IPS-18a (cell line): ENCODE data around the gene ADGRF4.
"Not testable (repeated sequence)": the region's sequence is repeated elsewhere in the genome, so short reads cannot be mapped to it uniquely, and the experiment has no call there.

Experiments
- H3K27ac ChIP-seq: one replicate; pipeline ENCODE4 v1.5.1; 2013; ENCODE audit warnings: low read length
- H3K27me3 ChIP-seq: one replicate; pipeline ENCODE4 v1.6.1; 2013; ENCODE audit warnings: mild to moderate bottlenecking, low read length; ENCODE audit not compliant: control insufficient read depth, insufficient read depth
- H3K36me3 ChIP-seq: one replicate; pipeline ENCODE4 v1.6.1; 2013; ENCODE audit warnings: low read depth, low read length; ENCODE audit not compliant: control insufficient read depth
- H3K4me1 ChIP-seq: one replicate; pipeline ENCODE4 v1.6.1; 2013; ENCODE audit warnings: low read depth, low read length; ENCODE audit not compliant: control insufficient read depth
- H3K4me3 ChIP-seq: one replicate; pipeline ENCODE4 v1.5.1; 2013; ENCODE audit warnings: low read length
- H3K9ac ChIP-seq: one replicate; pipeline ENCODE4 v1.6.1; 2013; ENCODE audit warnings: mild to moderate bottlenecking, low read length, moderate library complexity
- H3K9me3 ChIP-seq: one replicate; pipeline ENCODE4 v1.6.1; 2013; ENCODE audit warnings: low read depth, low read length; ENCODE audit not compliant: control insufficient read depth

ADGRF4 gene

GRCh38 chr6:47737406-47737805 is 39.0 kb downstream of the ADGRF4 start:
- no peak overlapping the region for H3K9ac ChIP-seq
- no peaks in the 10 kb centered on the region for H3K36me3 ChIP-seq
- H3K4me3 ChIP-seq, result no peak overlapping the region
- H3K9me3 ChIP-seq, result no peaks in the 10 kb centered on the region
- peaks cover 37% of the 10 kb centered on the region for H3K4me1 ChIP-seq
- no peak overlapping the region for H3K27ac ChIP-seq
- H3K27me3 ChIP-seq, result no peaks in the 10 kb centered on the region

DNA sequence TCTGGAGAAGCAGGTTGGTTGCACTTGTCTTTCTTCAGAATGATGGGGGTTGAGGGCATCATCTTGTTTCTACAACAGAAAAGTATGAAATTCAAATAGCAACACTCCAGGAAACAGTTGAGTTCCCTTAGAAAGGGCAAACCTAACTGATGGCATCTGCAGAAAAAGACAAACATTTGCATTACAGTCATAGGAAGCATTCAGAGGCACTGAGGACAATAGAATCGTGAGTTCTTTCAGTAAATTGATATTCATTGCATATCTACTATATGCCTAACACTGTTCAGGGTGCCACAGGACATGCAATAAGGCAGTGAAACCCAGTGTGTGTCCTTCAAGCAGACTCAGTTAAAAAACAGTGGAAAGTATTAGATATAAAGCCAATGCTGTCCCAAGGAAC is 42.3 kb downstream of the ADGRF4 start:
- Histone ChIP-seq H3K4me3 (no peak overlapping the region), H3K27ac (no peak overlapping the region), H3K9me3 (no peaks in the 10 kb centered on the region), H3K27me3 (no peaks in the 10 kb centered on the region), H3K4me1 (peaks cover 13% of the 10 kb centered on the region), H3K9ac (no peak overlapping the region), H3K36me3 (no peaks in the 10 kb centered on the region)

DNA sequence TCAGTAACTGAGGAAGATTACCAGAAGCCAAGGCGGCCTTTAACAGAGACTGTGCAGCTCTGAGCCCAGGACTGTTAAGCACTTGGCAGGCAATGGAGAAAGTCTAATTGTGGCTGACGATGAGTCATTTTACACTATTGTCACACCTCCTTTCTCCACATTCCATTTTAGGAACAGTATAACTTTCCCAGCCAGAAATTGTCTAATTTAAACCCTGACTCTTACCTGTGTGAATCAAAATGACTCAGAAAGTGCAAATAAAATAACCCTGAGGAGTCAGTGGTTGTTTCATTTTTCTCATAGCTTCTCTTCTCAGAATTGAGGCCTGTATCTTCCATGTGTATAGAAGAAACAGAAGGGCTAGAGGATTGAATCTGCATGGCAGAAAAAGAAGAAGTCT is 43.4 kb downstream of the ADGRF4 start:
- Histone ChIP-seq H3K4me1 (peaks cover 5% of the 10 kb centered on the region), H3K9ac (no peak overlapping the region), H3K9me3 (no peaks in the 10 kb centered on the region), H3K27me3 (no peaks in the 10 kb centered on the region), H3K36me3 (no peaks in the 10 kb centered on the region), H3K4me3 (no peak overlapping the region), H3K27ac (no peak overlapping the region)

GRCh38 chr6:47743744-47744143 is 45.4 kb downstream of the ADGRF4 start:
- Histone ChIP-seq H3K9ac (no peak overlapping the region), H3K27ac (no peak overlapping the region), H3K4me1 (peaks cover 5% of the 10 kb centered on the region), H3K36me3 (no peaks in the 10 kb centered on the region), H3K9me3 (no peaks in the 10 kb centered on the region), H3K4me3 (no peak overlapping the region), H3K27me3 (no peaks in the 10 kb centered on the region)

DNA sequence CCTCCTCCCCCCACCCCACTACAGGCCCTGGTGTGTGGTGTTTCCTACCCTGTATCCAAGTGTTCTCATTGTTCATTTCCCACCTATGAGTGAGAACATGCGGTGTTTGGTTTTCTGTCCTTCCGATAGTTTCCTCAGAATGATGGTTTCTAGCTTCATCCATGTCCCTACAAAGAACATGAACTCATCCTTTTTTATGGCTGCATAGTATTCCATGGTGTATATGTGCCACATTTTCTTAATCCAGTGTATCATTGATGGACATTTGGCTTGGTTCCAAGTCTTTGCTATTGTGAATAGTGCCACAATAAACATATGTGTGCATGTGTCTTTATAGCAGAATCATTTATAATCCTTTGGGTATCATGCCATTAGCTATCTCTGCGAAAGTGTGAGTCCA is 46.9 kb downstream of the ADGRF4 start:
- not testable (repeated sequence) for H3K4me3 ChIP-seq, H3K27ac ChIP-seq, H3K36me3 ChIP-seq, H3K9me3 ChIP-seq, H3K27me3 ChIP-seq, H3K9ac ChIP-seq, H3K4me1 ChIP-seq

DNA sequence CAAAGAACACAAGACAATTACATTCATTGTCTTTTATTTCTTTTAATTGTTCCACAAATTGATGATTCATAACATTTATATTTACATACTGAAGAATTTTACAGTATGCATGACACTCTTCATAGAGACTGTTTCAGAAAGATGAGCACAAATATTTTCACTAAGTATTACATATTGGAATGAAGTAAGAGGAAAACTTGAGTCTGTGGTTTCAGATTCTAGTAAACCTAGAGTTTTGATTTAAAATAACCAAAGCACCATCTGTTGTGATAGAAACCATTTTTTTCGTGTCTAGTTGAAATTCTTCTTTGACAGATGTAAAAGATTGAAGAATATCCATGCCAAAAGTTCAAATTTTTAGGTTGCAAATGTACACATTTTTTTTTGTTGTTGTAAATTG is 51.4 kb downstream of the ADGRF4 start:
- H3K27me3 ChIP-seq, result no peaks in the 10 kb centered on the region
- no peak overlapping the region for H3K4me3 ChIP-seq
- H3K9me3 ChIP-seq, result no peaks in the 10 kb centered on the region
- H3K9ac ChIP-seq, result no peak overlapping the region
- no peak overlapping the region for H3K27ac ChIP-seq
- no peaks in the 10 kb centered on the region for H3K36me3 ChIP-seq
- H3K4me1 ChIP-seq, result no peaks in the 10 kb centered on the region

DNA sequence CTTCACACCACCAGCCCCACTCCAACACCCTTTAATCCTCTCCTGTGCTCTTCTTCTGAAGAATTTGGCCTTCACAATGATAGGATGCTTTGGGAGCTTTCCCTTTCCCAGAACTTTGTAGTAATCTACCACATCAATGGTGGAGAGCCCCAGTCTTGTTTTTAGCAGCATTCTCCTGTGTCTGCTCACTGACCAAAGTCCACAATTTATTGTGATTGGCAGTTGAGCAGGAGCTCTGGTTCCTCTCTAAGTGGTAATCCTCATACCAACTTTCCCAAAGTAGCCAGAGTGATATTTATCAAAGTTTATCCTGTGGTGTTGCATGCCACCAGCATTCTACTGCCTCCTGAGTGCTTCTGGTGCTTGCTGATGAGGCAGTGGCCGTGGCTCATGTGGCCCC is 54.4 kb downstream of the ADGRF4 start:
- no peak overlapping the region for H3K27ac ChIP-seq
- no peak overlapping the region for H3K9ac ChIP-seq
- no peak overlapping the region for H3K4me3 ChIP-seq
- H3K36me3 ChIP-seq, result no peaks in the 10 kb centered on the region
- no peaks in the 10 kb centered on the region for H3K4me1 ChIP-seq
- H3K9me3 ChIP-seq, result no peaks in the 10 kb centered on the region
- H3K27me3 ChIP-seq, result no peaks in the 10 kb centered on the region

GRCh38 chr6:47759364-47759763 is 61.0 kb downstream of the ADGRF4 start:
- H3K9ac ChIP-seq, result no peak overlapping the region
- H3K4me3 ChIP-seq, result no peak overlapping the region
- H3K36me3 ChIP-seq, result no peaks in the 10 kb centered on the region
- no peaks in the 10 kb centered on the region for H3K27me3 ChIP-seq
- H3K27ac ChIP-seq, result no peak overlapping the region
- no peaks in the 10 kb centered on the region for H3K4me1 ChIP-seq
- H3K9me3 ChIP-seq, result no peaks in the 10 kb centered on the region

DNA sequence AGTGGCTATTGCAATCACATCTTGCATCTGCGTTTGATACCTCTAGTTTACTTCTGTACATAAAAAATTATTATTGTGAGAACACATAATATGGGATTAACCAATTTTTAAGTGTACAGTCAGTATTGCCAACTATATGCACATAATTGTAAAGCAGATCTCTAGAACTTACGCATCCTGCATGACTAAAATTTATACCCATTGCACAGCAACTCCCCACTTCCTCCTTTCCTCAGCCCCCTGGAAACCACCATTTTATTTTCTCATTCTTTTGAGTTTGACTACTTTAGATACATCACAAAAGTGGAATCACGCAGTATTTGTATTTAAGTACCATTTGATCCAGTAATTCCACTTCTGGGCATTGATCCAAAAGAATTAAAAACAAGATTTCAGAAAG is 64.1 kb downstream of the ADGRF4 start:
- no peaks in the 10 kb centered on the region for H3K9me3 ChIP-seq
- H3K27ac ChIP-seq, result no peak overlapping the region
- H3K27me3 ChIP-seq, result no peaks in the 10 kb centered on the region
- no peaks in the 10 kb centered on the region for H3K4me1 ChIP-seq
- no peaks in the 10 kb centered on the region for H3K36me3 ChIP-seq
- H3K4me3 ChIP-seq, result no peak overlapping the region
- H3K9ac ChIP-seq, result no peak overlapping the region

DNA sequence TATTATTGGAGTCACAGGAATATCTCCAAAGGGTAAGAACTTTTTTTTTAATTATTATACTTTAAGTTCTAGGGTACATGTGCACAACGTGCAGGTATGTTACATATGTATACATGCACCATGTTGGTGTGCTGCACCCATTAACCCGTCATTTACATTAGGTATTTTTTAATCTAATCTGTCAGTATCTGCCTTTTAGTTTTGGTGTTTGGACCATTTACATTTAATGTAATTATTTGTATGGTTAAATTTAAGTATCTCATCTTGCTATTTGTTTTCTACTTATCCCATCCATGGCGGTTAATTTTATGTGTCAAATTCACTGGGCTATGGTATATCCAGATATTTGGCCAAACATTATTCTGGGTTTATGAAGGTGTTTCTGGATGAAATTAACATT is 68.1 kb downstream of the ADGRF4 start:
- H3K9me3 ChIP-seq, result no peaks in the 10 kb centered on the region

GRCh38 chr6:47767102-47767501 is 68.7 kb downstream of the ADGRF4 start:
- Histone ChIP-seq H3K27me3 (no peaks in the 10 kb centered on the region), H3K9ac (no peak overlapping the region), H3K9me3 (no peaks in the 10 kb centered on the region), H3K27ac (no peak overlapping the region), H3K4me3 (no peak overlapping the region), H3K36me3 (no peaks in the 10 kb centered on the region), H3K4me1 (no peaks in the 10 kb centered on the region)

More for the DNA sequence above, 68.1 kb downstream of the ADGRF4 start:
- Histone ChIP-seq H3K36me3 (no peaks in the 10 kb centered on the region), H3K4me3 (no peak overlapping the region), H3K27ac (no peak overlapping the region), H3K9ac (no peak overlapping the region), H3K27me3 (no peaks in the 10 kb centered on the region), H3K4me1 (no peaks in the 10 kb centered on the region)

GRCh38 chr6:47769982-47770381 is 71.6 kb downstream of the ADGRF4 start:
- Histone ChIP-seq H3K36me3 (no peaks in the 10 kb centered on the region), H3K27ac (no peak overlapping the region), H3K4me3 (no peak overlapping the region), H3K4me1 (no peaks in the 10 kb centered on the region), H3K9ac (no peak overlapping the region), H3K9me3 (no peaks in the 10 kb centered on the region), H3K27me3 (no peaks in the 10 kb centered on the region)
